COLO668 (cell line): ENCODE results near the gene RTN4.
"Not testable (repeated sequence)": the region's sequence is repeated elsewhere in the genome, so short reads cannot be mapped to it uniquely, and the experiment has no call there.

Experiments
- DNase-seq: peaks from one replicate; lab custom pipeline; 2025; ENCODE audit not compliant: unreplicated experiment; lab: John Stamatoyannopoulos, UW

The RTN4 gene

GRCh38 chr2:55073000-55073983 lies 23.0 kb upstream of the RTN4 start:
- no peak for DNase-seq

- no peak for DNase-seq
These were observed 13.6 kb upstream of the RTN4 start for GRCh38 chr2:55063713-55064323.

GRCh38 chr2:55063226-55063625 lies 13.0 kb upstream of the RTN4 start:
- DNase-seq: no peak

GRCh38 chr2:55062754-55063153 lies 12.5 kb upstream of the RTN4 start:
- DNase-seq: no peak

GRCh38 chr2:55061523-55062344 lies 11.5 kb upstream of the RTN4 start:
- no peak for DNase-seq

- DNase-seq: no peak
These were observed 9.5 kb upstream of the RTN4 start for GRCh38 chr2:55059793-55060192.

GRCh38 chr2:55057474-55057873 lies 7.2 kb upstream of the RTN4 start:
- no peak for DNase-seq

- no peak for DNase-seq
These were observed 5.8 kb upstream of the RTN4 start for GRCh38 chr2:55056024-55056521.

GRCh38 chr2:55054106-55054875 lies 4.0 kb upstream of the RTN4 start:
- no peak for DNase-seq

GRCh38 chr2:55053225-55053624 lies 3.0 kb upstream of the RTN4 start:
- DNase-seq: not testable (repeated sequence)

- DNase-seq: no peak
These were observed 2.1 kb upstream of the RTN4 start for GRCh38 chr2:55052129-55053061.

GRCh38 chr2:55051026-55051866 lies 995 bp upstream of the RTN4 start:
- peak; percentile 22 for DNase-seq

- peak; percentile 63 for DNase-seq
These were observed 491 bp downstream of the RTN4 start for GRCh38 chr2:55049821-55050099.

GRCh38 chr2:55049043-55049820 lies 1.0 kb downstream of the RTN4 start:
- peak; percentile 81 for DNase-seq

- peak; percentile 25 for DNase-seq
These were observed 1.7 kb downstream of the RTN4 start for GRCh38 chr2:55048508-55049042.

- DNase-seq: peak; percentile 32
These were observed 2.5 kb downstream of the RTN4 start for GRCh38 chr2:55047677-55048299.

- DNase-seq: no peak
These were observed 4.5 kb downstream of the RTN4 start for GRCh38 chr2:55045780-55046179.
